Trophoblast cell (in vitro differentiated cells and primary cell): Measurements from ENCODE around the gene PARVB.

ENCODE experiments used
- DNase-seq, 2 donors: peaks; one replicate each; pipeline ENCODE4 v3.0.0-alpha.2; 2016
- H2AFZ ChIP-seq: 2 replicates; pipeline ENCODE4 v1.6.1; 2013; ENCODE audit warnings: low read length, moderate library complexity, mild to moderate bottlenecking; ENCODE audit not compliant: insufficient read depth, poor library complexity
- H2AK5ac ChIP-seq: 2 replicates; pipeline ENCODE4 v1.6.1; 2013; ENCODE audit warnings: mild to moderate bottlenecking, low read length
- H2BK120ac ChIP-seq: 2 replicates; pipeline ENCODE4 v1.6.1; 2013; ENCODE audit warnings: low read length, mild to moderate bottlenecking, moderate library complexity; ENCODE audit not compliant: insufficient read depth, poor library complexity
- H2BK12ac ChIP-seq: 2 replicates; pipeline ENCODE4 v1.6.1; 2013; ENCODE audit warnings: mild to moderate bottlenecking, low read length, moderate library complexity
- H2BK5ac ChIP-seq: 2 replicates; pipeline ENCODE4 v1.6.1; 2013; ENCODE audit warnings: low read length, low read depth, moderate library complexity, mild to moderate bottlenecking; ENCODE audit not compliant: poor library complexity
- H3K14ac ChIP-seq: 2 replicates; pipeline ENCODE4 v1.6.1; 2013; ENCODE audit warnings: mild to moderate bottlenecking, low read length
- H3K18ac ChIP-seq: 2 replicates; pipeline ENCODE4 v1.6.1; 2013; ENCODE audit warnings: mild to moderate bottlenecking, low read length
- H3K23ac ChIP-seq: 2 replicates; pipeline ENCODE4 v1.6.1; 2013; ENCODE audit warnings: low read length
- H3K27ac ChIP-seq: 2 replicates; pipeline ENCODE4 v1.5.1; 2013; ENCODE audit warnings: low read depth, mild to moderate bottlenecking, inconsistent platforms, low read length, moderate library complexity
- H3K27me3 ChIP-seq: 2 replicates; pipeline ENCODE4 v1.6.1; 2013; ENCODE audit warnings: inconsistent platforms, mild to moderate bottlenecking, low read length, moderate library complexity; ENCODE audit not compliant: insufficient read depth
- H3K36me3 ChIP-seq, 2 experiments: 1 replicate in 1 of 2; 2 replicates in 1 of 2; pipeline ENCODE4 v1.6.1; 2013; ENCODE audit warnings: low read length in 2 of 2, mild to moderate bottlenecking in 2 of 2, moderate library complexity in 1 of 2; ENCODE audit not compliant: insufficient read depth in 2 of 2, control insufficient read depth in 1 of 2
- H3K4ac ChIP-seq: 2 replicates; pipeline ENCODE4 v1.6.1; 2013; ENCODE audit warnings: low read depth, mild to moderate bottlenecking, low read length, moderate library complexity
- H3K4me1 ChIP-seq, 2 experiments: 1 replicate in 1 of 2; 2 replicates in 1 of 2; pipeline ENCODE4 v1.6.1; 2013; ENCODE audit warnings: low read length in 2 of 2, mild to moderate bottlenecking in 2 of 2, moderate library complexity in 1 of 2; ENCODE audit not compliant: insufficient read depth in 2 of 2, control insufficient read depth in 1 of 2
- H3K4me2 ChIP-seq: 2 replicates; pipeline ENCODE4 v1.6.1; 2013; ENCODE audit warnings: inconsistent platforms, mild to moderate bottlenecking, low read length, moderate library complexity
- H3K4me3 ChIP-seq: 2 replicates; pipeline ENCODE4 v1.5.1; 2013; ENCODE audit warnings: mild to moderate bottlenecking, low read depth, low read length, inconsistent platforms
- H3K79me1 ChIP-seq: one replicate; pipeline ENCODE4 v1.6.1; 2013; ENCODE audit warnings: low read length
- H3K79me2 ChIP-seq: 2 replicates; pipeline ENCODE4 v1.6.1; 2013; ENCODE audit warnings: low read length, mild to moderate bottlenecking; ENCODE audit not compliant: control insufficient read depth, insufficient read depth, poor library complexity
- H3K9ac ChIP-seq: 2 replicates; pipeline ENCODE4 v1.6.1; 2013; ENCODE audit warnings: mild to moderate bottlenecking, low read length
- H3K9me3 ChIP-seq: 2 replicates; pipeline ENCODE4 v1.6.1; 2013; ENCODE audit warnings: low read depth, mild to moderate bottlenecking, control low read depth, inconsistent platforms, low read length; ENCODE audit not compliant: insufficient read depth
- H4K12ac ChIP-seq: 2 replicates; pipeline ENCODE4 v1.6.1; 2013; ENCODE audit warnings: low read depth, mild to moderate bottlenecking, low read length, moderate library complexity
- H4K8ac ChIP-seq: 2 replicates; pipeline ENCODE4 v1.6.1; 2013; ENCODE audit warnings: low read depth, mild to moderate bottlenecking, low read length, moderate library complexity
- H4K91ac ChIP-seq: one replicate; pipeline ENCODE4 v1.6.1; 2013; ENCODE audit warnings: low read depth, mild to moderate bottlenecking, low read length, moderate library complexity
- WGBS: extraction: QIAGEN DNeasy Blood & Tissue Kit; methylation state at CpG from one replicate; pipeline ENCODE4 v1.1.7; 2013; ENCODE audit warnings: missing lambda C conversion rate; ENCODE audit not compliant: insufficient read length, insufficient coverage; ENCODE audit errors: extremely low coverage; 5-methylcytosine and 5-hydroxymethylcytosine counted together

The PARVB gene

GRCh38 chr22:43988116-43988820 lies 35.8 kb upstream of the PARVB start:
- no peak overlapping the region for H2BK12ac ChIP-seq
- no peak overlapping the region for H2BK120ac ChIP-seq
- no peak overlapping the region for H3K14ac ChIP-seq
- WGBS, result no CpG with 5 or more reads among the region's 8 CpGs
- H4K12ac ChIP-seq, result no peak overlapping the region
- H2AK5ac ChIP-seq, result no peak overlapping the region
- H3K27ac ChIP-seq, result no peak overlapping the region
- H3K18ac ChIP-seq, result no peak overlapping the region
- H3K4me2 ChIP-seq, result no peak overlapping the region
- H2AFZ ChIP-seq, result no peak overlapping the region
- H3K9me3 ChIP-seq, result no peaks in the 10 kb centered on the region
- H3K4ac ChIP-seq, result no peak overlapping the region
- H3K27me3 ChIP-seq, result no peaks in the 10 kb centered on the region
- no peak overlapping the region for H4K8ac ChIP-seq
- no peaks in the 10 kb centered on the region for H3K79me2 ChIP-seq
- no peaks in the 10 kb centered on the region for H3K79me1 ChIP-seq
- H3K9ac ChIP-seq, result no peak overlapping the region
- no peak overlapping the region for H4K91ac ChIP-seq
- H3K4me3 ChIP-seq, result no peak overlapping the region
- no peak for DNase-seq
- H3K4me1 ChIP-seq, result peaks cover 0 to 2% of the 10 kb centered on the region in 2 experiments
- H2BK5ac ChIP-seq, result no peak overlapping the region
- peaks cover 33 to 48% of the 10 kb centered on the region in 2 experiments for H3K36me3 ChIP-seq
- H3K23ac ChIP-seq, result no peak overlapping the region

- Histone ChIP-seq H3K9ac (no peak overlapping the region), H3K9me3 (no peaks in the 10 kb centered on the region), H3K4me2 (no peak overlapping the region), H3K36me3 (peaks cover 31 to 44% of the 10 kb centered on the region in 2 experiments), H2BK5ac (no peak overlapping the region), H3K4ac (no peak overlapping the region), H4K12ac (no peak overlapping the region), H3K23ac (no peak overlapping the region), H3K27ac (no peak overlapping the region), H3K79me1 (no peaks in the 10 kb centered on the region), H2AK5ac (no peak overlapping the region), H2AFZ (no peak overlapping the region), H2BK12ac (no peak overlapping the region), H3K27me3 (no peaks in the 10 kb centered on the region), H4K8ac (no peak overlapping the region), H3K79me2 (no peaks in the 10 kb centered on the region), H3K4me1 (peaks cover 0 to 2% of the 10 kb centered on the region in 2 experiments), H3K4me3 (no peak overlapping the region), H3K14ac (no peak overlapping the region), H4K91ac (no peak overlapping the region), H3K18ac (no peak overlapping the region), H2BK120ac (no peak overlapping the region)
- no CpG with 5 or more reads among the region's 10 CpGs for WGBS
- DNase-seq, result no peak
Measured at GRCh38 chr22:43988960-43989359, 35.1 kb upstream of the PARVB start.

GRCh38 chr22:43990044-43990443 lies 34.1 kb upstream of the PARVB start:
- Histone ChIP-seq H3K4ac (no peak overlapping the region), H4K91ac (no peak overlapping the region), H3K14ac (no peak overlapping the region), H3K27ac (no peak overlapping the region), H2BK5ac (no peak overlapping the region), H2BK120ac (no peak overlapping the region), H3K9ac (no peak overlapping the region), H3K4me1 (peaks cover 0 to 2% of the 10 kb centered on the region in 2 experiments), H3K18ac (no peak overlapping the region), H2AK5ac (no peak overlapping the region), H4K12ac (no peak overlapping the region), H2BK12ac (no peak overlapping the region), H3K4me3 (no peak overlapping the region), H3K4me2 (no peak overlapping the region), H3K9me3 (no peaks in the 10 kb centered on the region), H4K8ac (no peak overlapping the region), H3K23ac (no peak overlapping the region), H3K79me2 (no peaks in the 10 kb centered on the region), H2AFZ (no peak overlapping the region), H3K27me3 (no peaks in the 10 kb centered on the region), H3K36me3 (peaks cover 35 to 51% of the 10 kb centered on the region in 2 experiments), H3K79me1 (no peaks in the 10 kb centered on the region)
- no peak for DNase-seq
- no CpG with 5 or more reads among the region's 13 CpGs for WGBS

- no peak overlapping the region for H4K12ac ChIP-seq
- no peak overlapping the region for H3K9ac ChIP-seq
- no peak overlapping the region for H2BK5ac ChIP-seq
- H4K91ac ChIP-seq, result no peak overlapping the region
- no peak overlapping the region for H2BK12ac ChIP-seq
- H3K9me3 ChIP-seq, result no peaks in the 10 kb centered on the region
- no peak overlapping the region for H3K4ac ChIP-seq
- DNase-seq, result peak; percentile 56 to 82
- H3K14ac ChIP-seq, result no peak overlapping the region
- H2AK5ac ChIP-seq, result no peak overlapping the region
- H3K79me1 ChIP-seq, result no peaks in the 10 kb centered on the region
- H3K4me1 ChIP-seq, result peaks cover 0 to 2% of the 10 kb centered on the region in 2 experiments
- no peak overlapping the region for H2AFZ ChIP-seq
- H4K8ac ChIP-seq, result no peak overlapping the region
- no peak overlapping the region for H3K18ac ChIP-seq
- H3K36me3 ChIP-seq, result peaks cover 45 to 58% of the 10 kb centered on the region in 2 experiments
- no peak overlapping the region for H3K27ac ChIP-seq
- H3K27me3 ChIP-seq, result no peaks in the 10 kb centered on the region
- no peak overlapping the region for H3K4me3 ChIP-seq
- H3K79me2 ChIP-seq, result no peaks in the 10 kb centered on the region
- no CpG with 5 or more reads among the region's 11 CpGs for WGBS
- H3K23ac ChIP-seq, result no peak overlapping the region
- H3K4me2 ChIP-seq, result no peak overlapping the region
- no peak overlapping the region for H2BK120ac ChIP-seq
Measured at GRCh38 chr22:43991316-43992020, 32.6 kb upstream of the PARVB start.
